H1 (cell line): Measurements from ENCODE around the gene GTF2A1. TPM values are rescaled to one million over a fixed set of nuclear protein-coding genes. Genes with fewer than 3 reads are reported as not detected.

Experiments
- CTCF ChIA-PET: fragments of 300-600 bp; sonication (Branson Sonifier 250); formaldehyde crosslinking; loops from one replicate; lab custom pipeline; 2021; ENCODE audit not compliant: partially characterized antibody; lab: Charles Lee
- POLR2A ChIA-PET: fragments of 300-600 bp; sonication (Branson Sonifier 250); formaldehyde crosslinking; loops from one replicate; lab custom pipeline; 2021; ENCODE audit warnings: inconsistent platforms; ENCODE audit not compliant: partially characterized antibody; lab: Charles Lee
- DNase-seq, 2 experiments: peaks; one replicate each; pipeline versions ENCODE4 v3.0.0 to v3.0.0-alpha.2; 2010 to 2022; ENCODE audit warnings: low spot score in 2 of 2, low read depth in 1 of 2, mixed read lengths in 1 of 2
- FAIRE-seq: peaks from 2 replicates; lab custom pipeline; 2011; peaks lifted over from hg19 to GRCh38; lab: Jason Lieb, UNC
- H2AFZ ChIP-seq: 2 replicates; pipeline ENCODE4 v1.8.1; 2012; ENCODE audit warnings: low read length, inconsistent platforms
- H2AK5ac ChIP-seq: 2 replicates; pipeline ENCODE4 v1.6.1; 2013; ENCODE audit warnings: low read depth, low read length
- H2BK120ac ChIP-seq: replicated peaks from 2 replicates; pipeline ENCODE3; 2013; ENCODE audit warnings: low read depth, low read length, inconsistent platforms
- H2BK12ac ChIP-seq: 2 replicates; pipeline ENCODE4 v1.6.1; 2013; ENCODE audit warnings: low read depth, low read length
- H2BK15ac ChIP-seq: 2 replicates; pipeline ENCODE4 v1.6.1; 2013; ENCODE audit warnings: low read length
- H2BK20ac ChIP-seq: 2 replicates; pipeline ENCODE4 v1.6.1; 2013; ENCODE audit warnings: low read length
- H2BK5ac ChIP-seq: 2 replicates; pipeline ENCODE4 v1.6.1; 2013; ENCODE audit warnings: low read depth, low read length
- H3K14ac ChIP-seq: 2 replicates; pipeline ENCODE4 v1.6.1; 2013; ENCODE audit warnings: inconsistent platforms; ENCODE audit not compliant: insufficient read length
- H3K18ac ChIP-seq: 2 replicates; pipeline ENCODE4 v1.6.1; 2013; ENCODE audit warnings: low read length; ENCODE audit errors: extremely low read depth
- H3K23ac ChIP-seq: 2 replicates; pipeline ENCODE4 v1.6.1; 2013; ENCODE audit warnings: inconsistent platforms; ENCODE audit not compliant: insufficient read length
- H3K23me2 ChIP-seq: 2 replicates; pipeline ENCODE4 v1.6.1; 2013; ENCODE audit warnings: low read depth, low read length
- H3K27ac ChIP-seq: 2 replicates; pipeline ENCODE4 v1.6.1; 2011; ENCODE audit warnings: low read depth, low read length, inconsistent platforms
- H3K27me3 ChIP-seq, 4 experiments: replicated peaks in 1 of 4; 1 replicate in 1 of 4; 2 replicates in 3 of 4; pipeline versions ENCODE4 v1.6.1 to v1.8.1; 2011 to 2013; ENCODE audit warnings: low read length in 3 of 4, mild to moderate bottlenecking in 3 of 4, inconsistent platforms in 2 of 4, mixed read lengths in 2 of 4, moderate library complexity in 1 of 4; ENCODE audit not compliant: control insufficient read depth in 3 of 4, insufficient read depth in 3 of 4; ENCODE audit errors: extremely low read depth in 1 of 4
- H3K36me3 ChIP-seq, 4 experiments: 2 replicates each; pipeline versions ENCODE4 v1.6.1 to v1.8.1; 2011 to 2013; ENCODE audit warnings: mild to moderate bottlenecking in 4 of 4, low read length in 3 of 4, moderate library complexity in 2 of 4, control low read depth in 1 of 4, inconsistent platforms in 1 of 4; ENCODE audit not compliant: insufficient read depth in 4 of 4, control insufficient read depth in 2 of 4
- H3K4ac ChIP-seq: replicated peaks from 2 replicates; pipeline ENCODE3; 2013; ENCODE audit warnings: low read length, low read depth, mixed read lengths, inconsistent platforms; ENCODE audit not compliant: insufficient read length
- H3K4me1 ChIP-seq, 4 experiments: replicated peaks in 1 of 4; 1 replicate in 1 of 4; 2 replicates in 3 of 4; pipeline versions ENCODE4 v1.6.1 to v1.8.1; 2011 to 2013; ENCODE audit warnings: low read length in 3 of 4, inconsistent platforms in 2 of 4, mixed read lengths in 1 of 4; ENCODE audit not compliant: insufficient read depth in 4 of 4, control insufficient read depth in 3 of 4
- H3K4me2 ChIP-seq, 2 experiments: 2 replicates each; pipeline versions ENCODE4 v1.6.1 to v1.8.1; 2011 to 2013; ENCODE audit warnings: low read depth in 2 of 2, low read length in 2 of 2, control low read depth in 1 of 2, inconsistent platforms in 1 of 2, mild to moderate bottlenecking in 1 of 2; ENCODE audit not compliant: insufficient read depth in 1 of 2
- H3K4me3 ChIP-seq, 4 experiments: fragments of 200-600, 300-600 bp in 1 of 4; sonication (generic), shearing (Covaris generic), sonication (Bioruptor Twin) in 1 of 4; 2 replicates each; pipeline versions ENCODE4 v1.5.1 to v1.8.1; 2011 to 2016; ENCODE audit warnings: low read length in 4 of 4, low read depth in 3 of 4, control low read depth in 2 of 4, inconsistent platforms in 2 of 4, mild to moderate bottlenecking in 2 of 4, mixed read lengths in 1 of 4, moderate library complexity in 1 of 4; ENCODE audit not compliant: insufficient read depth in 2 of 4; ENCODE audit errors: extremely low read depth in 1 of 4
- H3K56ac ChIP-seq: replicated peaks from 2 replicates; pipeline ENCODE3; 2013; ENCODE audit warnings: low read depth, mild to moderate bottlenecking, mixed read lengths, low read length, inconsistent platforms; ENCODE audit not compliant: insufficient read length
- H3K79me1 ChIP-seq: 2 replicates; pipeline ENCODE4 v1.6.1; 2013; ENCODE audit warnings: low read depth, low read length, control low read depth
- H3K79me2 ChIP-seq, 2 experiments: 2 replicates each; pipeline versions ENCODE4 v1.6.1 to v1.8.1; 2012 to 2013; ENCODE audit warnings: low read length in 2 of 2, mild to moderate bottlenecking in 2 of 2, inconsistent platforms in 1 of 2; ENCODE audit not compliant: insufficient read depth in 2 of 2, control insufficient read depth in 1 of 2
- H3K9ac ChIP-seq, 4 experiments: replicated peaks in 1 of 4; 1 replicate in 1 of 4; 2 replicates in 3 of 4; pipeline versions ENCODE4 v1.6.1 to v1.8.1; 2011 to 2013; ENCODE audit warnings: low read depth in 3 of 4, low read length in 3 of 4, control low read depth in 2 of 4, mild to moderate bottlenecking in 2 of 4, moderate library complexity in 2 of 4, inconsistent platforms in 1 of 4; ENCODE audit errors: extremely low read depth in 1 of 4
- H3K9me3 ChIP-seq, 2 experiments: 2 replicates each; pipeline versions ENCODE4 v1.6.1 to v1.8.1; 2012 to 2013; ENCODE audit warnings: mild to moderate bottlenecking in 2 of 2, moderate library complexity in 2 of 2, control low read depth in 1 of 2, inconsistent platforms in 1 of 2, low read depth in 1 of 2, low read length in 1 of 2, mixed read lengths in 1 of 2; ENCODE audit not compliant: insufficient read depth in 2 of 2
- H4K20me1 ChIP-seq, 2 experiments: replicated peaks in 1 of 2; 2 replicates each; pipeline versions ENCODE3 to v1.8.1; 2011 to 2013; ENCODE audit warnings: inconsistent platforms in 2 of 2, low read length in 2 of 2, mild to moderate bottlenecking in 1 of 2; ENCODE audit not compliant: insufficient read depth in 2 of 2, control insufficient read depth in 1 of 2
- H4K5ac ChIP-seq: 2 replicates; pipeline ENCODE4 v1.6.1; 2013; ENCODE audit warnings: low read length, low read depth, mixed read lengths, inconsistent platforms; ENCODE audit not compliant: insufficient read length
- H4K8ac ChIP-seq: 2 replicates; pipeline ENCODE4 v1.8.0; 2013; ENCODE audit warnings: mild to moderate bottlenecking, moderate library complexity, low read length, inconsistent platforms; ENCODE audit not compliant: insufficient read depth; ENCODE audit errors: extremely low read depth
- H4K91ac ChIP-seq: replicated peaks from 2 replicates; pipeline ENCODE3; 2013; ENCODE audit warnings: low read length, mixed read lengths, inconsistent platforms; ENCODE audit not compliant: insufficient read length
- BCL11A ChIP-seq, 2 experiments: IDR thresholded peaks; one replicate each; pipeline ENCODE4 v1.6.1; 2011; ENCODE audit warnings: low read depth in 2 of 2, low read length in 2 of 2, mild to moderate bottlenecking in 2 of 2
- RNF2 ChIP-seq: fragments of 200-900, 300-1000 bp; sonication (generic); IDR thresholded peaks from 2 replicates; pipeline ENCODE4 v1.7.1; 2016; ENCODE audit warnings: borderline replicate concordance, low read depth, mild to moderate bottlenecking, antibody characterized with exemption, low read length; ENCODE audit not compliant: poor library complexity, severe bottlenecking; ENCODE audit errors: missing control alignments
- WGBS, 2 experiments: shearing (Covaris generic) in 1 of 2; methylation state at CpG; one replicate each; pipeline versions ENCODE4 v1.1.6 to v1.1.7; 2013 to 2015; ENCODE audit warnings: low lambda C conversion rate in 2 of 2, mixed read lengths in 2 of 2, inconsistent platforms in 1 of 2, low coverage in 1 of 2, missing lambda C conversion rate in 1 of 2; ENCODE audit not compliant: insufficient replicate concordance in 2 of 2, insufficient coverage in 1 of 2, insufficient read length in 1 of 2; ENCODE audit errors: extremely low coverage in 1 of 2, missing lambda C conversion rate in 1 of 2; 5-methylcytosine and 5-hydroxymethylcytosine counted together
- polyA plus RNA-seq, 7 experiments: library from polyadenylated mRNA; depleted of rRNA in 3 of 7; stranded (reverse) in 5 of 7; unstranded in 2 of 7; fragments of >200 nt in 5 of 7; fragments of 200-250 nt in 2 of 7; gene quantifications; 1 replicate in 5 of 7; 2 replicates in 1 of 7; 4 replicates in 1 of 7; pipeline versions ENCODE4 v1.2.1 to v1.2.3, GENCODE V29; 2011 to 2013; ENCODE audit warnings: missing spikeins in 2 of 7, mixed read lengths in 2 of 7
- total RNA-seq: library from RNA; stranded (reverse); fragmentation: NEBNext Ultra II Directional; extraction: Animal tissue kit (Norgen Biotek cat#: 25700); gene quantifications from 2 replicates; pipeline ENCODE4 v1.2.1, GENCODE V29; 2021

Gene GTF2A1
- total and polyA plus RNA-seq, 2 of the 8 experiments (the other 6 are each of a cell fraction or from before 2014, with no cell fraction given) = 24.1 to 57.8 TPM

DNA sequence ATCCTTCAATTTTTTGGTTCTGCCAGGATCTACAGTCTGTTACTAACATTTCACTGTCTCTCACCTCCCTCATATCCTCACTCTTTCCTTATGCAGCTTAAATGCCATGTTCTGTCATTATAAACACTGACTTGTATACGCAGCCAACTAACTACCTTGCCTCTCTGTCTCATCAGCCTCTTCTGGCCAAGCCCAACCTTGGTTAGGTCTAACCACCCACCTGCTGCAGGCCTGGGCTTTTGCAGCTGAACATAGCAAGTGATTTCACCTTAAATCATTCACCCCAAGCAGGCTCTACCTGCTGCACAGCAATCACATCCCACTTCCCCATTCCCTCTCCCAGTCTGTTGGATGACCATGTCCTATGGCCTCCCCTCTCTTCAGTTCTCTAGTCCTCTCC is 91.5 kb downstream of the GTF2A1 start:
- Histone ChIP-seq H3K9ac (no peak overlapping the region), H3K79me1 (no peaks in the 10 kb centered on the region), H3K14ac (no peak overlapping the region), H3K4me1 (no peaks in the 10 kb centered on the region), H3K4me2 (no peak overlapping the region), H4K20me1 (no peaks in the 10 kb centered on the region), H3K4ac (no peak overlapping the region), H3K56ac (no peak overlapping the region), H3K23me2 (peaks cover 1% of the 10 kb centered on the region; the same call in 1 of the 2 replicates), H2AK5ac (no peak overlapping the region), H2BK12ac (no peak overlapping the region), H3K18ac (no peak overlapping the region), H3K79me2 (no peaks in the 10 kb centered on the region), H3K23ac (no peak overlapping the region), H3K4me3 (no peak overlapping the region), H2BK15ac (no peak overlapping the region), H2BK5ac (no peak overlapping the region), H3K27ac (no peak overlapping the region), H3K36me3 (no peaks in the 10 kb centered on the region), H4K8ac (no peak overlapping the region), H3K27me3 (no peaks in the 10 kb centered on the region), H4K5ac (no peak overlapping the region), H2BK20ac (no peak overlapping the region), H4K91ac (no peak overlapping the region), H3K9me3 (no peaks in the 10 kb centered on the region; a peak in 1 of 4 replicates), H2BK120ac (no peak overlapping the region), H2AFZ (no peak overlapping the region)
- TF ChIP-seq RNF2 (no peak), BCL11A (IDR thresholded peaks at IDR 0.05; ENCODE audit: low read depth in 2 of 2, low read length in 2 of 2) (no peak)
- POLR2A ChIA-PET = no interaction called here
- DNase-seq (no peak), FAIRE-seq (no peak)
- 88% methylated on average over 1 of the region's 1 CpG; no CpG with 5 or more reads in 1 of the 2 experiments for WGBS, 2 experiments
- CTCF ChIA-PET = interaction anchor here (1.3 kb wide), 1 partner anchor 35 kb away, joined by 3 read pairs; no protein-coding TSS in a partner anchor
